ENCODE results near the gene PTGER2. TPM values are rescaled to one million over a fixed set of nuclear protein-coding genes. Genes with fewer than 3 reads are reported as not detected.

PTGER2 gene
- total and polyA plus RNA-seq, 2 of the 13 experiments (the other 11 are each of a cell fraction or from before 2014, with no cell fraction given) = not detected

DNA sequence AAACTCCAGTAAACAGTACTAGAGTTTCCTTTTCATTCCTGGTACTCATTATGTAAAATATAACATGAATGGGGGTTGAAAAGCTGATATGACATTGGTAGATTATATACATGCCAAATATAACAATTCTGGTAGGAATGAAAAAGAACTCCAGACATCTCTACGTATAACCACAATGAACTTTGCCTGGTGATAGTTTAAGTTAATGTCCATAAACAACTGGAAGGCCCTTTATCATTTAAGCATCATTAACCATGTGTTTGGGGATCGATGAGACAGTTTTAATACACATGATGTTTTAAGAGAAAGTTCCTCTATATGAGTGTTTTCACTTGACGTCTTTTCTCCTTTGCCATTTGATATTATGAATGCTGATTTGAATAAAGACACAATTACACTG is 5.8 kb downstream of the PTGER2 start:
- BruUV-seq (replicated peaks) = no TSS peak
- Histone ChIP-seq H3K4me1 (ENCODE audit: insufficient read depth, low read length) (no peaks in the 10 kb centered on the region), H3K27me3 (ENCODE audit: control insufficient read depth in 1 of 2, insufficient read depth in 2 of 2, low read length in 2 of 2) (no peaks in the 10 kb centered on the region; a peak in 1 of 5 replicates), H3K9ac (ENCODE audit: insufficient read depth, low read depth, low read length) (no peak overlapping the region), H2AFZ (ENCODE audit: low read length) (no peak overlapping the region), H3K4me3 (replicated peaks in 1 of 3; ENCODE audit: insufficient read depth in 1 of 3, low read depth in 2 of 3, low read length in 3 of 3) (no peak overlapping the region), H3K79me2 (ENCODE audit: insufficient read depth, low read length) (no peaks in the 10 kb centered on the region), H3K4me2 (ENCODE audit: low read depth, low read length) (no peak overlapping the region), H3K27ac (ENCODE audit: extremely low read length, insufficient read depth, low read length) (no peak overlapping the region), H3K9me3 (ENCODE audit: low read length) (peaks cover 17% of the 10 kb centered on the region; the same call in 1 of the 2 replicates), H4K20me1 (ENCODE audit: insufficient read depth, low read length) (no peaks in the 10 kb centered on the region), H3K36me3 (replicated peaks in 1 of 2; ENCODE audit: control insufficient read depth in 1 of 2, insufficient read depth in 2 of 2, low read length in 2 of 2) (no peaks in the 10 kb centered on the region)
- no peak for FAIRE-seq
- ChIA-PET POLR2A (no interaction called here), CTCF (ENCODE audit: low intra/inter-chr PET ratio, low total read pairs) (no interaction called here)
- intact Hi-C loops (cut with micrococcal nuclease; ENCODE audit: unreplicated experiment) (no loop called here), in situ Hi-C loops (cut with HindIII; ENCODE audit: extremely low pct_ligation_motif_present, low pct_unique_long_range_greater_than_20kb) (no loop called here)
- 3% methylated on average over 3 of the region's 3 CpGs for WGBS (ENCODE audit: low lambda C conversion rate)
- no peak for DNase-seq (ENCODE audit: low spot score)
- ATAC-seq = no peak
- TF ChIP-seq, protein P1, sequence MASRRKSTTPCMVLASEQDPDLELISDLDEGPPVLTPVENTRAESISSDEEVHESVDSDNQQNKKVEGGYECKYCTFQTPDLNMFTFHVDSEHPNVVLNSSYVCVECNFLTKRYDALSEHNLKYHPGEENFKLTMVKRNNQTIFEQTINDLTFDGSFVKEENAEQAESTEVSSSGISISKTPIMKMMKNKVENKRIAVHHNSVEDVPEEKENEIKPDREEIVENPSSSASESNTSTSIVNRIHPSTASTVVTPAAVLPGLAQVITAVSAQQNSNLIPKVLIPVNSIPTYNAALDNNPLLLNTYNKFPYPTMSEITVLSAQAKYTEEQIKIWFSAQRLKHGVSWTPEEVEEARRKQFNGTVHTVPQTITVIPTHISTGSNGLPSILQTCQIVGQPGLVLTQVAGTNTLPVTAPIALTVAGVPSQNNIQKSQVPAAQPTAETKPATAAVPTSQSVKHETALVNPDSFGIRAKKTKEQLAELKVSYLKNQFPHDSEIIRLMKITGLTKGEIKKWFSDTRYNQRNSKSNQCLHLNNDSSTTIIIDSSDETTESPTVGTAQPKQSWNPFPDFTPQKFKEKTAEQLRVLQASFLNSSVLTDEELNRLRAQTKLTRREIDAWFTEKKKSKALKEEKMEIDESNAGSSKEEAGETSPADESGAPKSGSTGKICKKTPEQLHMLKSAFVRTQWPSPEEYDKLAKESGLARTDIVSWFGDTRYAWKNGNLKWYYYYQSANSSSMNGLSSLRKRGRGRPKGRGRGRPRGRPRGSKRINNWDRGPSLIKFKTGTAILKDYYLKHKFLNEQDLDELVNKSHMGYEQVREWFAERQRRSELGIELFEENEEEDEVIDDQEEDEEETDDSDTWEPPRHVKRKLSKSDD (CRISPR knock-in tag; IDR thresholded peaks at IDR 0.05; ENCODE audit: low read depth) = no peak
- no peak for TF ChIP-seq TFAP4 (IDR thresholded peaks at IDR 0.05; ENCODE audit: borderline replicate concordance, low read depth)
- no peak for TF ChIP-seq UBTF (CRISPR knock-in tag; IDR thresholded peaks at IDR 0.05)
- no peak for TF ChIP-seq MBD4 (IDR thresholded peaks at IDR 0.05; ENCODE audit: borderline replicate concordance, low read length)
- TF ChIP-seq, protein P2, sequence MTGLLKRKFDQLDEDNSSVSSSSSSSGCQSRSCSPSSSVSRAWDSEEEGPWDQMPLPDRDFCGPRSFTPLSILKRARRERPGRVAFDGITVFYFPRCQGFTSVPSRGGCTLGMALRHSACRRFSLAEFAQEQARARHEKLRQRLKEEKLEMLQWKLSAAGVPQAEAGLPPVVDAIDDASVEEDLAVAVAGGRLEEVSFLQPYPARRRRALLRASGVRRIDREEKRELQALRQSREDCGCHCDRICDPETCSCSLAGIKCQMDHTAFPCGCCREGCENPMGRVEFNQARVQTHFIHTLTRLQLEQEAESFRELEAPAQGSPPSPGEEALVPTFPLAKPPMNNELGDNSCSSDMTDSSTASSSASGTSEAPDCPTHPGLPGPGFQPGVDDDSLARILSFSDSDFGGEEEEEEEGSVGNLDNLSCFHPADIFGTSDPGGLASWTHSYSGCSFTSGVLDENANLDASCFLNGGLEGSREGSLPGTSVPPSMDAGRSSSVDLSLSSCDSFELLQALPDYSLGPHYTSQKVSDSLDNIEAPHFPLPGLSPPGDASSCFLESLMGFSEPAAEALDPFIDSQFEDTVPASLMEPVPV (CRISPR knock-in tag; IDR thresholded peaks at IDR 0.05) = no peak
- TF ChIP-seq SIX4 (CRISPR knock-in tag; IDR thresholded peaks at IDR 0.05) = no peak
- no peak for TF ChIP-seq CHCHD3 (CRISPR knock-in tag; IDR thresholded peaks at IDR 0.05)
- no peak for TF ChIP-seq NR0B2 (CRISPR knock-in tag; IDR thresholded peaks at IDR 0.05)
- TF ChIP-seq NRL (CRISPR knock-in tag; IDR thresholded peaks at IDR 0.05; ENCODE audit: borderline replicate concordance) = no peak
- no peak for TF ChIP-seq PRPF4 (IDR thresholded peaks at IDR 0.05; ENCODE audit: low read depth, low read length, poor library complexity, severe bottlenecking)
- no peak for TF ChIP-seq SRSF9 (IDR thresholded peaks at IDR 0.05; ENCODE audit: borderline replicate concordance, insufficient read depth, low read depth, low read length, poor library complexity, severe bottlenecking)
- no peak for TF ChIP-seq ZNF136 (CRISPR knock-in tag; IDR thresholded peaks at IDR 0.05; ENCODE audit: low read depth)
- TF ChIP-seq, protein P3, sequence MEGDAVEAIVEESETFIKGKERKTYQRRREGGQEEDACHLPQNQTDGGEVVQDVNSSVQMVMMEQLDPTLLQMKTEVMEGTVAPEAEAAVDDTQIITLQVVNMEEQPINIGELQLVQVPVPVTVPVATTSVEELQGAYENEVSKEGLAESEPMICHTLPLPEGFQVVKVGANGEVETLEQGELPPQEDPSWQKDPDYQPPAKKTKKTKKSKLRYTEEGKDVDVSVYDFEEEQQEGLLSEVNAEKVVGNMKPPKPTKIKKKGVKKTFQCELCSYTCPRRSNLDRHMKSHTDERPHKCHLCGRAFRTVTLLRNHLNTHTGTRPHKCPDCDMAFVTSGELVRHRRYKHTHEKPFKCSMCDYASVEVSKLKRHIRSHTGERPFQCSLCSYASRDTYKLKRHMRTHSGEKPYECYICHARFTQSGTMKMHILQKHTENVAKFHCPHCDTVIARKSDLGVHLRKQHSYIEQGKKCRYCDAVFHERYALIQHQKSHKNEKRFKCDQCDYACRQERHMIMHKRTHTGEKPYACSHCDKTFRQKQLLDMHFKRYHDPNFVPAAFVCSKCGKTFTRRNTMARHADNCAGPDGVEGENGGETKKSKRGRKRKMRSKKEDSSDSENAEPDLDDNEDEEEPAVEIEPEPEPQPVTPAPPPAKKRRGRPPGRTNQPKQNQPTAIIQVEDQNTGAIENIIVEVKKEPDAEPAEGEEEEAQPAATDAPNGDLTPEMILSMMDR (CRISPR knock-in tag; IDR thresholded peaks at IDR 0.05) = no peak
- no peak for TF ChIP-seq SNRNP70 (IDR thresholded peaks at IDR 0.05; ENCODE audit: low read depth, low read length)
